Stimulated activated memory B cell treated with anti-CD40 and anti-IgM and Interleukin-4, amounts not matched to agents 10 μg/mL and 1 μg/mL and 100 μg/mL, for 72 hours (primary cell): ENCODE measurements around the gene CIC.
"Not testable (repeated sequence)": the region's sequence is repeated elsewhere in the genome, so short reads cannot be mapped to it uniquely, and the experiment has no call there.

ENCODE experiments used
- ATAC-seq: fragments of 150-1000 bp; cut with Tn5 transposase; 2 replicates; pipeline ENCODE4 v1.10.0; 2021
- H3K27ac Mint-ChIP-seq: one replicate; pipeline ENCODE4 v1.8.0; 2022; ENCODE audit warnings: mild to moderate bottlenecking, mixed read lengths
- H3K27me3 Mint-ChIP-seq: one replicate; pipeline ENCODE4 v1.8.0; 2022; ENCODE audit warnings: mixed read lengths
- H3K36me3 Mint-ChIP-seq: one replicate; pipeline ENCODE4 v1.8.0; 2022; ENCODE audit warnings: mixed read lengths
- H3K4me1 Mint-ChIP-seq: one replicate; pipeline ENCODE4 v1.8.0; 2022; ENCODE audit warnings: mixed read lengths
- H3K4me3 Mint-ChIP-seq: one replicate; pipeline ENCODE4 v1.8.0; 2022; ENCODE audit warnings: mild to moderate bottlenecking, moderate library complexity, mixed read lengths
- H3K9me3 Mint-ChIP-seq: one replicate; pipeline ENCODE4 v1.8.0; 2022; ENCODE audit warnings: mixed read lengths

The CIC gene

GRCh38 chr19:42250183-42250665, 18.8 kb upstream of the CIC start:
- H3K4me1 Mint-ChIP-seq, result peaks cover 38% of the 10 kb centered on the region
- no peak overlapping the region for H3K27ac Mint-ChIP-seq
- H3K27me3 Mint-ChIP-seq, result no peaks in the 10 kb centered on the region
- no peaks in the 10 kb centered on the region for H3K9me3 Mint-ChIP-seq
- H3K4me3 Mint-ChIP-seq, result no peak overlapping the region
- ATAC-seq, result no peak
- peaks cover 6% of the 10 kb centered on the region for H3K36me3 Mint-ChIP-seq

DNA sequence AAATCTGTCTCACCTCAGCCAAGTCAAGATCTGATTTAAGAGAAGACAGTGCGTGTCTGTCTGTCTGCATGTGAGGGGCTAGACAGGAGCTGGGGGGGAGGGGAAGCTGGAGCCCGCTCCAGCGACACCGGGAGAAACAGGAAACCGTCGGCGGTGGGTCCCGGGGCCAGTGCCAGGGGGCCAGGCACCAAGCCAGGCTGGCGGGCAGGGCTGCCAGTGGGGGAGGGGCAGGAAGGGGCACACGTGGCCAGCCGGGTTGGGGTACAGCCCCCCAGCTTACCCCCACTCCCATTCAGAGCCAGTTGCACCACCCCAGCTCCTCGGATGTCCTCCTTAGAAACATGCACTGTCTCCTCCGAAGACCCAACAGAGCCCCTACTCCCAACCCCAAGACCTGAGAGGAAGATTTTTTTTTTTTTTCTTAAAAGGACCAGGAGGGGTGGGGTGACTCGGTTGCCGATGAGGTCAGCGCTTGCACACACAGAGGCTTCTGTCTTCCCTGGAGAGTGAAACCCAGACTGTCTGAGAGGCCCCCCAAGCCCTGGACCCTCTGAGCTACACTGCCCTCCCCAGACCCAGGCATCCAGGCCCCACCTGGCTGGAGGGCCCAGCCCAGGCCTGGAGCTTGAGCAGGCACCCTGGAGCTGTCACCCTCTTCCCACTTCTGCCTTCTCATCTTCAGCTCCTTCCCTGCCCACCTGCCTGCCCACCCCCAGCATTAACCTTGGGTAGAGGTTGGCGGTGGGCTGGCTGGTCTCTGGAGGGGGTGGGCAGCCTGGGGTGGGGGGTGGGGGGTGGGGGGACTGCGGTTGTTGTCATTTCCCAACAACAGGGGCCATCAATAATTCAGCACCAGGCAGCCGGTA, 18.2 kb upstream of the CIC start:
- ATAC-seq, result no peak
- Mint-ChIP-seq H3K36me3 (peaks cover 6% of the 10 kb centered on the region), H3K27me3 (peaks cover 5% of the 10 kb centered on the region), H3K9me3 (no peaks in the 10 kb centered on the region), H3K4me1 (peaks cover 41% of the 10 kb centered on the region), H3K4me3 (no peak overlapping the region), H3K27ac (no peak overlapping the region)

DNA sequence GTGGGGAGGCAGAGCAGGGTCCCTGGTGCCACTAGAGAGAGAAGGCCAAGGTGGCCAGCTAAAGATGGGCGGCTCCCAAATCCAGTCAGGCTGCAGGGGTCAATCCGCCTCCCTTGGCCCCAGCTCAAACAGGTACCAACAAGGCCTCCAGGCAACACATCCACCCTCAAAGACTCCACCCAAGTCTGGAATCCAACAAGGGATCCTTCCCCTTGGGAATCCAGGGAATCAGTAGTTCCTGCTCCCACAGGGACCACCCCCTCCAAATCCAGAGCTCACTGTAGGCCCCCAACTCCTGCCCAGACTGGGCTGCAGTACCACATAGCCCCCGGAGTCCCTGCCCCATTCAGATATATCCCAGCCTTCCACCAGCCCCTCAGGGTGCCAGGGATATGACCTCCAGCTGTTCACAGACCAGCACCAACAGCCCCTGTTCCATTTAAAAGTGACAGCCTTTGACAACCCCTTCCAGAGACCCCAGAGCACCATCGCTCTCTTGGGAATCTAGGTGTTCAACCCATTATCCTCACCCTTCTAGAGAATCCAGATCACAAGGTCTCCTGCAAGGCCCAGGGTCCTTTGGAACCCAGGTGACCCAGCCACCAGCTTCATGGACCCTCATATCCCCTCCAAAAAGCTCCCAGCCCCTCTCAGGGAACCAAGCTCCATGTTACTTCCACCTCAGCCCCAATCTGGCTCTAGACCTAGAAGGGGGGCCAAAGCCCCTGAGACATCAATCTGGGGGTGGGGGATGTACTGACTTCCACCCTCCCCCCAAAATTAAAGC, 17.3 kb upstream of the CIC start:
- H3K4me3 Mint-ChIP-seq, result peak overlapping the region; percentile 98
- no peak for ATAC-seq
- no peaks in the 10 kb centered on the region for H3K9me3 Mint-ChIP-seq
- H3K36me3 Mint-ChIP-seq, result peaks cover 6% of the 10 kb centered on the region
- peaks cover 14% of the 10 kb centered on the region for H3K27me3 Mint-ChIP-seq
- H3K27ac Mint-ChIP-seq, result peak overlapping the region; percentile 95
- peaks cover 43% of the 10 kb centered on the region for H3K4me1 Mint-ChIP-seq

GRCh38 chr19:42252365-42253244, 16.4 kb upstream of the CIC start:
- Mint-ChIP-seq H3K9me3 (no peaks in the 10 kb centered on the region), H3K36me3 (peaks cover 6% of the 10 kb centered on the region), H3K27ac (peak overlapping the region; percentile 95), H3K27me3 (peaks cover 16% of the 10 kb centered on the region), H3K4me3 (peak overlapping the region; percentile 98), H3K4me1 (peaks cover 41% of the 10 kb centered on the region)
- no peak for ATAC-seq

DNA sequence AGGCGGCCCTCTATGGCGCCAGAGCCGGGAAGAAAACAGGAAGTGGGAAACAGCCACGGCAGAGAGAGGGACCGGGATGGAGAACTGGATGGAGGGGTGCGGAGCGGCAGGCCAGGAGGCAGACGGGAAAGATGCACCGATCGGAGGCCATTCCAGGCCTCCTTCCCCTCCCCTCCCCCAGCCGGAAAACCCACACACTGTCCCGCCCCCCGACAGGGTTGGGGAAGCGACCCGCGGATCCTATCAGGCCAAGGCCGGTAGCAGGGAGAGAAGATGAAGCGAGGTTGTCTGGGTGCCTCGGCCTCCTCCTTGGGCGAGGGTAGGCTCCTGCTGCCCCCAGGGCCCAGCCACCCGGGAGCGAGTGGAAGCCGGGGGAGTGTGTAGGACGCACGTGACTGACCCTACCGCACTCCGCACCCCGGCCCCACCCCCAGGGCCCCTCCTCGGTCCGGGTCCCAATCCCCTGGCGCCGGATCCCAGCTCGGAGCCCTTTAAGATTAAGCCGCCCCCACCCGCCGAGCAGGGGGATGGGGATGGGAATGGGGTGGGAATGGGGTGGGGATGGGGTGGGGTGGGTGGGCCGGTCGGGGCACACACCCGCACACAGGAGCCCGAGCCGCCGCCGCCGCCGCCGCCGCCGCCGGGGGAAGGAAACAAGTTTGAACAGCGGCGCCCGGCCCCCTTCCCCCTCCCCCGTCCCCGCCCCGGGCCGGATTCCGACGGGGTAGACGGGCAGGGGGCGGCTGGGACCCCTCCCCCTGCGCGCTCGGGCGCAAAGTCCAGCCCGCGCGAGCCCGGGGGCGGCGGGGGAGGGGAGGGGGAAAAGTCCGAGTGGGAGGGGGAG, 15.6 kb upstream of the CIC start:
- peaks cover 6% of the 10 kb centered on the region for H3K36me3 Mint-ChIP-seq
- H3K9me3 Mint-ChIP-seq, result no peaks in the 10 kb centered on the region
- peak overlapping the region; percentile 95 for H3K27ac Mint-ChIP-seq
- H3K4me3 Mint-ChIP-seq, result peak overlapping the region; percentile 98
- H3K4me1 Mint-ChIP-seq, result peaks cover 41% of the 10 kb centered on the region
- ATAC-seq, result peak; percentile 50
- peaks cover 16% of the 10 kb centered on the region for H3K27me3 Mint-ChIP-seq

GRCh38 chr19:42254089-42254849, 14.8 kb upstream of the CIC start:
- H3K36me3 Mint-ChIP-seq, result peaks cover under 1% of the 10 kb centered on the region
- peaks cover 16% of the 10 kb centered on the region for H3K27me3 Mint-ChIP-seq
- ATAC-seq, result peak; percentile 60
- H3K4me1 Mint-ChIP-seq, result peaks cover 35% of the 10 kb centered on the region
- no peaks in the 10 kb centered on the region for H3K9me3 Mint-ChIP-seq
- peak overlapping the region; percentile 98 for H3K4me3 Mint-ChIP-seq
- H3K27ac Mint-ChIP-seq, result peak overlapping the region; percentile 95

DNA sequence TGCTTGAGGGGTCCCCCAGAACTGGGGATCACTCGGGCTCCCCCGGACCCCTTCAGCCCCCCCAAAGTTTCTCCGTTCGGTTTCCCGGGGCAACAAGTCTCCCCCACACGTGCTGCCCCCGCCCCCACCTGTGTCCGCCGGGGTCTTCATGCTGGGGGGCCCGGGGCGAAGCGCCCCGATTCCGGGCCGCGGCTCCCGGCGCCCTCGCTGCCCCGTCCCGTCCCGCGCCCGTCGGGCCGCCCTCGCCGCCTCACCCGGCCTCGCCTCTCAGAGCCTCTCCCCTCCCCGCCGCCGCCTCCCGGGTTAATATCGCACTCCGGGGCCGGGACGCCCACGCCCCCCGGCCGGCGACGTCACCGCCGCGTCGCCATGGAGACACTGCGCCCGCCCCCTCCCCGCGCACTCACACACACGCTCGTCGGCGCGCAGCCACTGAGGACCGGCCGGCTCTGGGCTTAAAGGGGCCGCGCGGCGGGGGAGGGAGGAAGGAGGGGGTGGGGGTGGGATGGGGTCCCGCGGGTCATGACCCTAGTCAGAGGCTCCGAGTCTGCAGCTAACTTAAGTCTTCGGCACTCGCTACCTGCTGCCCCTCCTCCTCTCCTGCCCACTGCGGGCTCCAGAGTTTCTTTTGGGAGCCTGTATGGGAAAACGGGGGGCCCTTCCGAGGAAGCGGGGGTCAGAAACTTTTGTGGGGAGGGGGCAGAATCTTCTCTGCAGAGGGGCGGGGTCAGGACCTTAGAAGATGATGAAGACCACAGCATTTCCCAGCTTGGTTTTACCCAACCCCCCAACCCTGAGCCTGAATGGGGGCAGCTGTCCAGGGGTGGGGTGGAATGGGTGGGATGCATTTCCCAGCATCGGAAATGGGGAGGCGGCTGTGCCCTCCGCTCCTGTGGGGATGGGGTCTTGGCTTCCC, 13.9 kb upstream of the CIC start, which contains the start of gene ERF:
Gene ERF (minus strand): TSS at position 279 of the 916 bp plus-strand sequence. CDS start 129 bp downstream, at position 150.
- Mint-ChIP-seq H3K27ac (peak within 1 kb of the TSS; percentile 95), H3K36me3 (no peaks in the 10 kb centered on the region), H3K27me3 (peaks cover 16% of the 10 kb centered on the region), H3K4me1 (peaks cover 35% of the 10 kb centered on the region), H3K4me3 (peak within 1 kb of the TSS; percentile 98), H3K9me3 (no peaks in the 10 kb centered on the region)
- ATAC-seq, result peak; percentile 83

GRCh38 chr19:42255766-42256745, 13.0 kb upstream of the CIC start:
- H3K27ac Mint-ChIP-seq, result peak overlapping the region; percentile 95
- H3K9me3 Mint-ChIP-seq, result no peaks in the 10 kb centered on the region
- H3K27me3 Mint-ChIP-seq, result peaks cover 16% of the 10 kb centered on the region
- H3K36me3 Mint-ChIP-seq, result no peaks in the 10 kb centered on the region
- H3K4me1 Mint-ChIP-seq, result peaks cover 35% of the 10 kb centered on the region
- no peak for ATAC-seq
- peak overlapping the region; percentile 98 for H3K4me3 Mint-ChIP-seq

- H3K27ac Mint-ChIP-seq, H3K36me3 Mint-ChIP-seq, ATAC-seq, H3K4me3 Mint-ChIP-seq, H3K9me3 Mint-ChIP-seq: not testable (repeated sequence)
- H3K4me1 Mint-ChIP-seq, result peaks cover 20% of the 10 kb centered on the region
- H3K27me3 Mint-ChIP-seq, result peaks cover 16% of the 10 kb centered on the region
These were observed 11.2 kb upstream of the CIC start for GRCh38 chr19:42257842-42258241.

GRCh38 chr19:42261763-42262162, 7.3 kb upstream of the CIC start:
- H3K27me3 Mint-ChIP-seq, result peaks cover 2% of the 10 kb centered on the region
- H3K36me3 Mint-ChIP-seq, result no peaks in the 10 kb centered on the region
- peaks cover 1% of the 10 kb centered on the region for H3K4me1 Mint-ChIP-seq
- no peaks in the 10 kb centered on the region for H3K9me3 Mint-ChIP-seq
- no peak overlapping the region for H3K27ac Mint-ChIP-seq
- no peak for ATAC-seq
- H3K4me3 Mint-ChIP-seq, result no peak overlapping the region

GRCh38 chr19:42266105-42266504, 2.9 kb upstream of the CIC start:
- not testable (repeated sequence) for H3K27ac Mint-ChIP-seq, H3K36me3 Mint-ChIP-seq, H3K27me3 Mint-ChIP-seq, ATAC-seq, H3K4me3 Mint-ChIP-seq, H3K9me3 Mint-ChIP-seq
- peaks cover 19% of the 10 kb centered on the region for H3K4me1 Mint-ChIP-seq
